ENCODE results near the gene MPLKIP. TPM values are rescaled to one million over a fixed set of nuclear protein-coding genes. Genes with fewer than 3 reads are reported as not detected.

The MPLKIP gene
- total and polyA plus RNA-seq, 2 experiments from 2014 or later: 64.0 to 147 TPM

DNA sequence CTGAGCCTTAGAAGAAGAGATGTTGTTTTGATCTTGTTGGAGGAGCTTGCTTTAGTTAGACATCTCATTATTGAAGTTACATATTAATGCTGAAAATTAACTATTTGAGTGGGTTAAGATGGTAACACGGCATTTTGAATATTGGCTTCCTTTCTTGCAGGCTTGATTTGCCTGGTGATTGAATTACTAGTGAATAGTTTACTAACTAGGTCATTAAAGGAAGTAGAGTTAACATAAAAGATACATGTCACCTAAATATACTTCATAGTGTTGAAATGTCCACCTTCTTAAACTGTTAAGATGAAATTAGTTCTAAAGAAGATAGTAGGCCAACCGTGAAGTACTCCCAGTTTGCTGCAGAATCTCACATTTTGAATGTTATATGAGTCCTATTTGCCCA, 18.5 kb downstream of the MPLKIP start (continued):
- TF ChIP-seq EZH2 (IDR thresholded peaks at IDR 0.05; ENCODE audit: low read depth, unreplicated experiment): no peak
- TF ChIP-seq, protein P1, sequence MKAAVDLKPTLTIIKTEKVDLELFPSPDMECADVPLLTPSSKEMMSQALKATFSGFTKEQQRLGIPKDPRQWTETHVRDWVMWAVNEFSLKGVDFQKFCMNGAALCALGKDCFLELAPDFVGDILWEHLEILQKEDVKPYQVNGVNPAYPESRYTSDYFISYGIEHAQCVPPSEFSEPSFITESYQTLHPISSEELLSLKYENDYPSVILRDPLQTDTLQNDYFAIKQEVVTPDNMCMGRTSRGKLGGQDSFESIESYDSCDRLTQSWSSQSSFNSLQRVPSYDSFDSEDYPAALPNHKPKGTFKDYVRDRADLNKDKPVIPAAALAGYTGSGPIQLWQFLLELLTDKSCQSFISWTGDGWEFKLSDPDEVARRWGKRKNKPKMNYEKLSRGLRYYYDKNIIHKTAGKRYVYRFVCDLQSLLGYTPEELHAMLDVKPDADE (IDR thresholded peaks at IDR 0.05): no peak
- no peak for TF ChIP-seq CREB1 (CRISPR knock-in tag; IDR thresholded peaks at IDR 0.05; ENCODE audit: low read depth)

DNA sequence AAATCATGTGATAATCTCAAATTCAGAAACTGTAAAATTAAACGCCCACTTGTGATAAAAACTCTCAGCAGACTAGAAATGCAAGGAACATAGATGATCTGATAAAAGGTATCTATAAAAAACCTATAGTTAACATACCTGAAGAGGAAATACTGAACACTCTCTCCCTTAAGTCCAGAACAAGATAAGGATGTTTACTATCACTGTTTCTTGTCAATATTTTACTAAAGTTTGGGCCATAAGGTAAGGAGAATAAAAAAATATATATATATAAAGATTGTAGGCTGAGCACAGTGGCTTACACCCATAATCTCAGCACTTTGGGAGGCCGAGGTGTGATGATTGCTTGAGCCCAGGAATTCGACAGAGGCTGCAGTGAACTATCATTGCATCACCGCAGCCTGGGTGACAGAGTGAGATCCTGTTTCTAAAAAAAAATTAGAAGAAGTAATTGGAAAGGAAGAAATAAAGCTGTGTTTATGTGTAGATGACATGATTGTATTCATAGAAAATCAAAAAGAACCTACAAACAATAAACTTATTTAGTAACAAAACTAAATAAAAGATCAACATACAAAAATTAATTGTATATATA, 28.4 kb downstream of the MPLKIP start:
- H3K4me1 ChIP-seq (ENCODE audit: insufficient read depth): no peaks in the 10 kb centered on the region
- no peaks in the 10 kb centered on the region for H3K36me3 ChIP-seq (ENCODE audit: insufficient read depth)
- no peaks in the 10 kb centered on the region for H3K9me3 Mint-ChIP-seq
- DNase-seq (ENCODE audit: low spot score): no peak
- H3F3A ChIP-seq (replicated peaks; ENCODE audit: low read depth): no peaks in the 10 kb centered on the region
- H3K36me3 Mint-ChIP-seq (ENCODE audit: low read depth): no peaks in the 10 kb centered on the region
- no peaks in the 10 kb centered on the region for H3K79me2 ChIP-seq (replicated peaks; ENCODE audit: insufficient read depth)
- H2AFZ ChIP-seq: no peak overlapping the region
- no peaks in the 10 kb centered on the region for H3K27me3 ChIP-seq (ENCODE audit: insufficient read depth)
- no peak for ATAC-seq
- H3K4me2 ChIP-seq: no peak overlapping the region
- H3K4me1 Mint-ChIP-seq: no peaks in the 10 kb centered on the region
- H3K4me3 Mint-ChIP-seq: no peak overlapping the region
- H3K4me3 ChIP-seq: no peak overlapping the region
- no peaks in the 10 kb centered on the region for H3K9me2 ChIP-seq (ENCODE audit: insufficient read depth)
- H3K27ac ChIP-seq (ENCODE audit: low read depth): no peak overlapping the region
- no peaks in the 10 kb centered on the region for H4K20me1 ChIP-seq (replicated peaks; ENCODE audit: insufficient read depth)
- no peak overlapping the region for H3K27ac Mint-ChIP-seq
- H3K27me3 Mint-ChIP-seq (ENCODE audit: insufficient read depth, low read depth, poor library complexity): no peaks in the 10 kb centered on the region
- no peak for TF ChIP-seq EZH2phosphoT487 (IDR thresholded peaks at IDR 0.05; ENCODE audit: unreplicated experiment)
- TF ChIP-seq CREB1 (CRISPR knock-in tag; IDR thresholded peaks at IDR 0.05; ENCODE audit: low read depth): no peak
- TF ChIP-seq, protein P1 (IDR thresholded peaks at IDR 0.05): no peak
- TF ChIP-seq, protein P2, sequence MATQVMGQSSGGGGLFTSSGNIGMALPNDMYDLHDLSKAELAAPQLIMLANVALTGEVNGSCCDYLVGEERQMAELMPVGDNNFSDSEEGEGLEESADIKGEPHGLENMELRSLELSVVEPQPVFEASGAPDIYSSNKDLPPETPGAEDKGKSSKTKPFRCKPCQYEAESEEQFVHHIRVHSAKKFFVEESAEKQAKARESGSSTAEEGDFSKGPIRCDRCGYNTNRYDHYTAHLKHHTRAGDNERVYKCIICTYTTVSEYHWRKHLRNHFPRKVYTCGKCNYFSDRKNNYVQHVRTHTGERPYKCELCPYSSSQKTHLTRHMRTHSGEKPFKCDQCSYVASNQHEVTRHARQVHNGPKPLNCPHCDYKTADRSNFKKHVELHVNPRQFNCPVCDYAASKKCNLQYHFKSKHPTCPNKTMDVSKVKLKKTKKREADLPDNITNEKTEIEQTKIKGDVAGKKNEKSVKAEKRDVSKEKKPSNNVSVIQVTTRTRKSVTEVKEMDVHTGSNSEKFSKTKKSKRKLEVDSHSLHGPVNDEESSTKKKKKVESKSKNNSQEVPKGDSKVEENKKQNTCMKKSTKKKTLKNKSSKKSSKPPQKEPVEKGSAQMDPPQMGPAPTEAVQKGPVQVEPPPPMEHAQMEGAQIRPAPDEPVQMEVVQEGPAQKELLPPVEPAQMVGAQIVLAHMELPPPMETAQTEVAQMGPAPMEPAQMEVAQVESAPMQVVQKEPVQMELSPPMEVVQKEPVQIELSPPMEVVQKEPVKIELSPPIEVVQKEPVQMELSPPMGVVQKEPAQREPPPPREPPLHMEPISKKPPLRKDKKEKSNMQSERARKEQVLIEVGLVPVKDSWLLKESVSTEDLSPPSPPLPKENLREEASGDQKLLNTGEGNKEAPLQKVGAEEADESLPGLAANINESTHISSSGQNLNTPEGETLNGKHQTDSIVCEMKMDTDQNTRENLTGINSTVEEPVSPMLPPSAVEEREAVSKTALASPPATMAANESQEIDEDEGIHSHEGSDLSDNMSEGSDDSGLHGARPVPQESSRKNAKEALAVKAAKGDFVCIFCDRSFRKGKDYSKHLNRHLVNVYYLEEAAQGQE (IDR thresholded peaks at IDR 0.05; ENCODE audit: unreplicated experiment): no peak
- TF ChIP-seq EZH2 (IDR thresholded peaks at IDR 0.05; ENCODE audit: low read depth, unreplicated experiment): no peak
- no peak for TF ChIP-seq STAT1 (IDR thresholded peaks at IDR 0.05; ENCODE audit: unreplicated experiment)
- TF ChIP-seq, protein P3, sequence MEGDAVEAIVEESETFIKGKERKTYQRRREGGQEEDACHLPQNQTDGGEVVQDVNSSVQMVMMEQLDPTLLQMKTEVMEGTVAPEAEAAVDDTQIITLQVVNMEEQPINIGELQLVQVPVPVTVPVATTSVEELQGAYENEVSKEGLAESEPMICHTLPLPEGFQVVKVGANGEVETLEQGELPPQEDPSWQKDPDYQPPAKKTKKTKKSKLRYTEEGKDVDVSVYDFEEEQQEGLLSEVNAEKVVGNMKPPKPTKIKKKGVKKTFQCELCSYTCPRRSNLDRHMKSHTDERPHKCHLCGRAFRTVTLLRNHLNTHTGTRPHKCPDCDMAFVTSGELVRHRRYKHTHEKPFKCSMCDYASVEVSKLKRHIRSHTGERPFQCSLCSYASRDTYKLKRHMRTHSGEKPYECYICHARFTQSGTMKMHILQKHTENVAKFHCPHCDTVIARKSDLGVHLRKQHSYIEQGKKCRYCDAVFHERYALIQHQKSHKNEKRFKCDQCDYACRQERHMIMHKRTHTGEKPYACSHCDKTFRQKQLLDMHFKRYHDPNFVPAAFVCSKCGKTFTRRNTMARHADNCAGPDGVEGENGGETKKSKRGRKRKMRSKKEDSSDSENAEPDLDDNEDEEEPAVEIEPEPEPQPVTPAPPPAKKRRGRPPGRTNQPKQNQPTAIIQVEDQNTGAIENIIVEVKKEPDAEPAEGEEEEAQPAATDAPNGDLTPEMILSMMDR (conservative IDR thresholded peaks at IDR 0.05; ENCODE audit: low read depth in 2 of 2): no peak
- TF ChIP-seq POLR2AphosphoS5 (IDR thresholded peaks at IDR 0.05; ENCODE audit: low read depth): no peak
- no peak for TF ChIP-seq NANOG (IDR thresholded peaks at IDR 0.05; ENCODE audit: borderline replicate concordance)
- TF ChIP-seq, protein P4, sequence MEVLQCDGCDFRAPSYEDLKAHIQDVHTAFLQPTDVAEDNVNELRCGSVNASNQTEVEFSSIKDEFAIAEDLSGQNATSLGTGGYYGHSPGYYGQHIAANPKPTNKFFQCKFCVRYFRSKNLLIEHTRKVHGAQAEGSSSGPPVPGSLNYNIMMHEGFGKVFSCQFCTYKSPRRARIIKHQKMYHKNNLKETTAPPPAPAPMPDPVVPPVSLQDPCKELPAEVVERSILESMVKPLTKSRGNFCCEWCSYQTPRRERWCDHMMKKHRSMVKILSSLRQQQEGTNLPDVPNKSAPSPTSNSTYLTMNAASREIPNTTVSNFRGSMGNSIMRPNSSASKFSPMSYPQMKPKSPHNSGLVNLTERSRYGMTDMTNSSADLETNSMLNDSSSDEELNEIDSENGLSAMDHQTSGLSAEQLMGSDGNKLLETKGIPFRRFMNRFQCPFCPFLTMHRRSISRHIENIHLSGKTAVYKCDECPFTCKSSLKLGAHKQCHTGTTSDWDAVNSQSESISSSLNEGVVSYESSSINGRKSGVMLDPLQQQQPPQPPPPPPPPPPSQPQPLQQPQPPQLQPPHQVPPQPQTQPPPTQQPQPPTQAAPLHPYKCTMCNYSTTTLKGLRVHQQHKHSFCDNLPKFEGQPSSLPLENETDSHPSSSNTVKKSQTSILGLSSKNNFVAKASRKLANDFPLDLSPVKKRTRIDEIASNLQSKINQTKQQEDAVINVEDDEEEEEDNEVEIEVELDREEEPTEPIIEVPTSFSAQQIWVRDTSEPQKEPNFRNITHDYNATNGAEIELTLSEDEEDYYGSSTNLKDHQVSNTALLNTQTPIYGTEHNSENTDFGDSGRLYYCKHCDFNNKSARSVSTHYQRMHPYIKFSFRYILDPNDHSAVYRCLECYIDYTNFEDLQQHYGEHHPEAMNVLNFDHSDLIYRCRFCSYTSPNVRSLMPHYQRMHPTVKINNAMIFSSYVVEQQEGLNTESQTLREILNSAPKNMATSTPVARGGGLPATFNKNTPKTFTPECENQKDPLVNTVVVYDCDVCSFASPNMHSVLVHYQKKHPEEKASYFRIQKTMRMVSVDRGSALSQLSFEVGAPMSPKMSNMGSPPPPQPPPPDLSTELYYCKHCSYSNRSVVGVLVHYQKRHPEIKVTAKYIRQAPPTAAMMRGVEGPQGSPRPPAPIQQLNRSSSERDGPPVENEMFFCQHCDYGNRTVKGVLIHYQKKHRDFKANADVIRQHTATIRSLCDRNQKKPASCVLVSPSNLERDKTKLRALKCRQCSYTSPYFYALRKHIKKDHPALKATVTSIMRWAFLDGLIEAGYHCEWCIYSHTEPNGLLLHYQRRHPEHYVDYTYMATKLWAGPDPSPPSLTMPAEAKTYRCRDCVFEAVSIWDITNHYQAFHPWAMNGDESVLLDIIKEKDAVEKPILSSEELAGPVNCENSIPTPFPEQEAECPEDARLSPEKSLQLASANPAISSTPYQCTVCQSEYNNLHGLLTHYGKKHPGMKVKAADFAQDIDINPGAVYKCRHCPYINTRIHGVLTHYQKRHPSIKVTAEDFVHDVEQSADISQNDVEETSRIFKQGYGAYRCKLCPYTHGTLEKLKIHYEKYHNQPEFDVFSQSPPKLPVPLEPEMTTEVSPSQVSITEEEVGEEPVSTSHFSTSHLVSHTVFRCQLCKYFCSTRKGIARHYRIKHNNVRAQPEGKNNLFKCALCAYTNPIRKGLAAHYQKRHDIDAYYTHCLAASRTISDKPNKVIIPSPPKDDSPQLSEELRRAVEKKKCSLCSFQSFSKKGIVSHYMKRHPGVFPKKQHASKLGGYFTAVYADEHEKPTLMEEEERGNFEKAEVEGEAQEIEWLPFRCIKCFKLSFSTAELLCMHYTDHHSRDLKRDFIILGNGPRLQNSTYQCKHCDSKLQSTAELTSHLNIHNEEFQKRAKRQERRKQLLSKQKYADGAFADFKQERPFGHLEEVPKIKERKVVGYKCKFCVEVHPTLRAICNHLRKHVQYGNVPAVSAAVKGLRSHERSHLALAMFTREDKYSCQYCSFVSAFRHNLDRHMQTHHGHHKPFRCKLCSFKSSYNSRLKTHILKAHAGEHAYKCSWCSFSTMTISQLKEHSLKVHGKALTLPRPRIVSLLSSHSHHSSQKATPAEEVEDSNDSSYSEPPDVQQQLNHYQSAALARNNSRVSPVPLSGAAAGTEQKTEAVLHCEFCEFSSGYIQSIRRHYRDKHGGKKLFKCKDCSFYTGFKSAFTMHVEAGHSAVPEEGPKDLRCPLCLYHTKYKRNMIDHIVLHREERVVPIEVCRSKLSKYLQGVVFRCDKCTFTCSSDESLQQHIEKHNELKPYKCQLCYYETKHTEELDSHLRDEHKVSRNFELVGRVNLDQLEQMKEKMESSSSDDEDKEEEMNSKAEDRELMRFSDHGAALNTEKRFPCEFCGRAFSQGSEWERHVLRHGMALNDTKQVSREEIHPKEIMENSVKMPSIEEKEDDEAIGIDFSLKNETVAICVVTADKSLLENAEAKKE (CRISPR knock-in tag; IDR thresholded peaks at IDR 0.05): no peak

Measured in GM23338 (cell line).